HG03039 (cell line): ENCODE data around the gene GPR162.
"Not testable (repeated sequence)": the region's sequence is repeated elsewhere in the genome, so short reads cannot be mapped to it uniquely, and the experiment has no call there.

Experiments
- ATAC-seq: cut with Tn5 transposase; IDR thresholded peaks from one replicate; pipeline ENCODE4 v1.9.1; 2021; ENCODE audit warnings: mild to moderate bottlenecking, moderate library complexity; ENCODE audit not compliant: unreplicated experiment

The GPR162 gene

GRCh38 chr12:6851921-6852650 is 30.5 kb downstream of the GPR162 start, which contains the start of gene USP5:
USP5 (plus strand) TSS chr12:6852150; CDS start chr12:6852180, 30 bp downstream.
- ATAC-seq = peak; percentile 63

GRCh38 chr12:6852651-6853354 is 31.2 kb downstream of the GPR162 start:
- no peak for ATAC-seq

- ATAC-seq = no peak
Measured at GRCh38 chr12:6853626-6854025, 32.0 kb downstream of the GPR162 start.

- no peak for ATAC-seq
Measured at GRCh38 chr12:6854036-6854435, 32.4 kb downstream of the GPR162 start.

- no peak for ATAC-seq
Measured at GRCh38 chr12:6855322-6855721, 33.7 kb downstream of the GPR162 start.

- no peak for ATAC-seq
Measured at GRCh38 chr12:6858799-6859198, 37.2 kb downstream of the GPR162 start.

GRCh38 chr12:6860116-6860515 is 38.5 kb downstream of the GPR162 start:
- ATAC-seq = no peak

GRCh38 chr12:6860942-6861341 is 39.3 kb downstream of the GPR162 start:
- no peak for ATAC-seq

GRCh38 chr12:6861391-6861790 is 39.8 kb downstream of the GPR162 start:
- ATAC-seq = no peak

- ATAC-seq = no peak
Measured at GRCh38 chr12:6863033-6863432, 41.4 kb downstream of the GPR162 start.

GRCh38 chr12:6863586-6864321 is 42.1 kb downstream of the GPR162 start:
- ATAC-seq = no peak

- ATAC-seq = not testable (repeated sequence)
Measured at GRCh38 chr12:6865307-6865706, 43.7 kb downstream of the GPR162 start.

GRCh38 chr12:6866163-6866919 is 44.7 kb downstream of the GPR162 start:
- no peak for ATAC-seq

GRCh38 chr12:6866920-6867412 is 45.3 kb downstream of the GPR162 start:
- peak; percentile 2 for ATAC-seq

- peak; percentile 44 for ATAC-seq
Measured at GRCh38 chr12:6867413-6868210, 46.0 kb downstream of the GPR162 start, which contains the start of gene TPI1. TPI1 (plus strand) TSS chr12:6867531; CDS start chr12:6867567, 36 bp downstream.

- no peak for ATAC-seq
Measured at GRCh38 chr12:6868211-6869048, 46.8 kb downstream of the GPR162 start.

- ATAC-seq = no peak
Measured at GRCh38 chr12:6869049-6870021, 47.7 kb downstream of the GPR162 start.

- not testable (repeated sequence) for ATAC-seq
Measured at GRCh38 chr12:6870304-6870703, 48.7 kb downstream of the GPR162 start.
